Heart left ventricle (tissue), 16 donors: Measurements from ENCODE around the gene SDE2. TPM values are rescaled to one million over a fixed set of nuclear protein-coding genes. Genes with fewer than 3 reads are reported as not detected.
"Not testable (repeated sequence)": the region's sequence is repeated elsewhere in the genome, so short reads cannot be mapped to it uniquely, and the experiment has no call there.

Source experiments
- ATAC-seq, 4 donors: fragments of 200-7000 bp; cut with Tn5 transposase; one replicate each; pipeline ENCODE4 v1.9.1; 2020 to 2022; ENCODE audit warnings: moderate library complexity in 4 of 4, mild to moderate bottlenecking in 3 of 4, moderate number of reproducible peaks in 1 of 4
- DNase-seq, 5 donors: peaks; one replicate each; pipeline ENCODE4 v3.0.0-alpha.2; 2020
- H3K27ac ChIP-seq, 12 donors: fragments of 200-600 bp; sonication (generic) in 4 of 12; one replicate each; pipeline versions ENCODE4 v1.5.0 to v1.8.0; 2016 to 2022; ENCODE audit warnings: mild to moderate bottlenecking in 2 of 12
- H3K27me3 ChIP-seq, 9 donors: fragments of 200-600 bp; sonication (generic) in 2 of 9; one replicate each; pipeline versions ENCODE4 v1.5.1 to v1.8.0; 2016 to 2022; ENCODE audit warnings: mild to moderate bottlenecking in 3 of 9
- H3K36me3 ChIP-seq, 9 donors: fragments of 200-600 bp; sonication (generic) in 2 of 9; one replicate each; pipeline versions ENCODE4 v1.5.0 to v1.8.0; 2018 to 2022; ENCODE audit warnings: mild to moderate bottlenecking in 2 of 9
- H3K4me1 ChIP-seq, 12 donors: fragments of 200-600 bp; sonication (generic) in 4 of 12; one replicate each; pipeline versions ENCODE4 v1.5.0 to v1.8.0; 2016 to 2022; ENCODE audit warnings: mild to moderate bottlenecking in 3 of 12
- H3K4me3 ChIP-seq, 12 donors: fragments of 200-600 bp; sonication (generic) in 4 of 12; one replicate each; pipeline versions ENCODE4 v1.5.0 to v1.8.0; 2017 to 2022; ENCODE audit warnings: mild to moderate bottlenecking in 9 of 12, moderate library complexity in 4 of 12
- H3K9me3 ChIP-seq, 12 donors: fragments of 200-600 bp; sonication (generic) in 4 of 12; one replicate each; pipeline versions ENCODE4 v1.5.0 to v1.8.0; 2016 to 2022; ENCODE audit warnings: mild to moderate bottlenecking in 1 of 12
- POLR2A ChIP-seq, 2 donors: fragments of 450-650 bp; IDR thresholded peaks; one replicate each; pipeline ENCODE4 v1.6.1; 2017; ENCODE audit warnings: antibody characterized with exemption in 2 of 2, mild to moderate bottlenecking in 2 of 2, moderate library complexity in 2 of 2
- WGBS, 4 donors: extraction: QIAGEN DNeasy Blood & Tissue Kit in 2 of 4; methylation state at CpG; one replicate each; pipeline versions ENCODE4 v1.1.5 to v1.1.7; 2013 to 2018; 5-methylcytosine and 5-hydroxymethylcytosine counted together
- intact Hi-C, 10 donors: fragments of 100-400 bp; cut with DNase I; formaldehyde crosslinking; loops; one replicate each; pipeline versions ENCODE4 v1.11.1 to v1.14.2; 2022
- polyA plus RNA-seq, 2 donors: library from polyadenylated mRNA; stranded (reverse); fragments of 200-250 nt; gene quantifications; one replicate each; pipeline ENCODE4 v1.2.3, GENCODE V29; 2013
- total RNA-seq, 9 donors: library from RNA; depleted of rRNA in 2 of 9; stranded (reverse); fragments of >200 nt in 2 of 9; fragmentation: NEBNext Ultra II Directional in 3 of 9; extraction: Animal tissue kit (Norgen Biotek cat#: 25700) in 3 of 9; gene quantifications; one replicate each; pipeline versions ENCODE4 v1.1.0 to v1.2.4, GENCODE V29; 2016 to 2023
- TF ChIP-seq, protein P1 (sequence below), 12 donors: fragments of 200-600 bp; sonication (generic) in 4 of 12; IDR thresholded peaks; one replicate each; pipeline versions ENCODE4 v1.5.0 to v1.8.0; 2018 to 2022; ENCODE audit warnings: antibody characterized with exemption in 12 of 12, mild to moderate bottlenecking in 5 of 12
- donor health status: ischemic (EF 13 %, LVEDD 7.1; RV severe dilation, severe dysfunction).
- donor health status: healthy with polysubstance abuse.
- donor health status: DM: no; HTN: yes; CAD: no.
- donor health status: DM: no; HTN: no; CAD: no.
- donor health status: ischemic (EF 25% LVEDD 6.9; RV normal size, moderate dysfunction).
- donor health status: ischemic (EF 25% LVEDD 5.7; RV mildly dilated, moderate dysfunction).
- donor health status: healthy.
- donor health status: DM: yes; HTN: yes; CAD: no.
- donor health status: ischemic (EF 35%, LVEDD 5.7; RV mildly dilated, moderate dysfunction).
- donor health status: nonischemic (EF 11% LVEDD 7.7; RV severe dilation, severe dysfunction).
- donor health status: DM: yes; HTN: yes; CAD: no.
- donor health status: PGD.
- donor health status: ischemic (EF 29% LVEDD 5.4; RV normal size, mild dysfunction).
- donor health status: nonischemic (EF 23%, LVEDD 6.1; RV moderate dilation, normal function).

SDE2 gene
- total and polyA plus RNA-seq, 11 donors, result 3.7 to 16.4 (median 12.6) TPM

DNA sequence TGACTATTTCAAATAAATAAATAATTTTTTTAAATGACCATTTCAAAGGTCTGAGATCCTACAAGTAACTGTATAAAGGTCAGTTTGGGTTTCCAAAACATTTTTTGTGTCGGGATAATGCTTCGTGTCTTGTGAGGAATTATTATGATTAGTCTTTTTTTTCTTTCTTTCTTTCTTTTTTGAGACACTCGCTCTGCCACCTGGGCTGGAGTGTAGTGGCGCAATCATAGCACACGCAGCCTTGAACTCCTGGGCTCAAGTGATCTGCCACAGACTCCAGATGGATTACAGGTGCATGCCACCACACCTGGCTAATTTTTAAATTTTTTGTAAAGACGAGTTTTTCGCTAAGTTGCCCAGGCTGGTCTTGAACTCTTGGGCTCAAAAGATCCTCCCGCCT, 1.9 kb upstream of the SDE2 start:
- Histone ChIP-seq H3K4me3 (no peak overlapping the region), H3K4me1 (peaks cover 4 to 64% (median 41%) of the 10 kb centered on the region in 12 donors), H3K36me3 (peaks cover 0 to 14% (median 0%) of the 10 kb centered on the region in 9 donors), H3K9me3 (no peaks in the 10 kb centered on the region), H3K27me3 (no peaks in the 10 kb centered on the region), H3K27ac (peak overlapping the region; percentile 9 to 99 (median 94))
- intact Hi-C loops, result loop anchor here in 2 of 10 donors (5.0 kb wide), 2 partner anchors 111 to 116 kb away; no protein-coding TSS in a partner anchor
- 94 to 98% (median 95%) methylated on average over 8 of the region's 8 CpGs for WGBS, 4 donors
- TF ChIP-seq, protein P1, sequence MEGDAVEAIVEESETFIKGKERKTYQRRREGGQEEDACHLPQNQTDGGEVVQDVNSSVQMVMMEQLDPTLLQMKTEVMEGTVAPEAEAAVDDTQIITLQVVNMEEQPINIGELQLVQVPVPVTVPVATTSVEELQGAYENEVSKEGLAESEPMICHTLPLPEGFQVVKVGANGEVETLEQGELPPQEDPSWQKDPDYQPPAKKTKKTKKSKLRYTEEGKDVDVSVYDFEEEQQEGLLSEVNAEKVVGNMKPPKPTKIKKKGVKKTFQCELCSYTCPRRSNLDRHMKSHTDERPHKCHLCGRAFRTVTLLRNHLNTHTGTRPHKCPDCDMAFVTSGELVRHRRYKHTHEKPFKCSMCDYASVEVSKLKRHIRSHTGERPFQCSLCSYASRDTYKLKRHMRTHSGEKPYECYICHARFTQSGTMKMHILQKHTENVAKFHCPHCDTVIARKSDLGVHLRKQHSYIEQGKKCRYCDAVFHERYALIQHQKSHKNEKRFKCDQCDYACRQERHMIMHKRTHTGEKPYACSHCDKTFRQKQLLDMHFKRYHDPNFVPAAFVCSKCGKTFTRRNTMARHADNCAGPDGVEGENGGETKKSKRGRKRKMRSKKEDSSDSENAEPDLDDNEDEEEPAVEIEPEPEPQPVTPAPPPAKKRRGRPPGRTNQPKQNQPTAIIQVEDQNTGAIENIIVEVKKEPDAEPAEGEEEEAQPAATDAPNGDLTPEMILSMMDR (IDR thresholded peaks at IDR 0.05), result no peak
- no peak for TF ChIP-seq POLR2A (IDR thresholded peaks at IDR 0.05)
- ATAC-seq (no peak), DNase-seq (no peak)

DNA sequence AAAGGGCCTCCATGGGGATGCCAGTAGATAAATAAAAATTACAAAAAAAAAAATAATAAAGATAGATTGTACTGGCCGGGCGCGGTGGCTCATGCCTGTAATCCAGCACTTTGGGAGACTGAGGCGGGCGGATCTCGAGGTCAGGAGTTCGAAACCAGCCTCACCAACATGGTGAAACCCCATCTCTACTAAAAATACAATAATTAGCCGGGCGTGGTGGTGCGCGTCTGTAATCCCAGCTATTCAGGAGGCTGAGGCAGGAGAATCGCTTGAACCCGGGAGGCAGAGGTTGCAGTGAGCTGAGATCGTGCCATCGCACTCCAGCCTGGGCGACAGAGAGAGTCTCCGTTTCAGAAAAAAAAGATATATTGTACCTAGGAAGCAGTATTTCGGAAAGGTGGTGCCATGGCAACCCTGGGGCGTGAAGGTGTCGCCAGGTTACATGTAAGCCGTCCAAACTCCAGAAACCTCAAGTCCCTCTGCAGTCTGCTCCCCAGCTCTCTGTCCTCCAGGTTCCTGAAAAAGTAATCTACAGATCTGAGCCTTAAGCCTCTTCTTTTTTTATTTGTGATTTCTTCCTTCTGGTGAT, 1.4 kb upstream of the SDE2 start:
- ATAC-seq, H3K27me3 ChIP-seq, DNase-seq, H3K9me3 ChIP-seq: not testable (repeated sequence)
- WGBS, 4 donors, result 94 to 95% (median 95%) methylated on average over 21 of the region's 21 CpGs
- intact Hi-C loops, result loop anchor here in 2 of 10 donors (5.0 kb wide), 2 partner anchors 112 to 117 kb away; no protein-coding TSS in a partner anchor
- Histone ChIP-seq H3K36me3 (peaks cover 0 to 19% (median 0%) of the 10 kb centered on the region in 9 donors), H3K4me1 (peaks cover 4 to 69% (median 45%) of the 10 kb centered on the region in 12 donors), H3K27ac (peak overlapping the region; percentile 84 to 99 (median 96)), H3K4me3 (peak overlapping the region in 2 of 12 donors; percentile 83 to 94)

DNA sequence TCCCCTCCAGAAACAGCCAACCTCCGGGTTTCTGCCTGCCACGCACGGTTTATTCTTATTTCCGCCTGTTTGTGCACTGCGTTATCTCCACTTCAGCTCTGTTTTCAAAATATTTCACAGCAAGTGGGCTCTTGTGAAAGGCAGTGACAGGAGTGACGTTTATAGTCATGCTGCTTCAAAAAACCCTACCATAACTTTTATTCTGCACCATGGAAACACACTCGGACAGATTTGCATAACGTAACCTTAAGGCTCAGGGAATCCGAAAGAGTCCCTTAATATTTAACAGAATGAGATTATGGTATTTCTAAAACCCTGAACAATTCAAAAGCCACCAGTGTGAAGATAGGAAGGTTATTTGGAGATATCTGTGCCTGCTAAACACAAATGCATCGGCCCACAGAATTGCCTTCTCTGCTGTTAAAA, 782 bp upstream of the SDE2 start:
- peak in 2 of 4 donors; percentile 0 to 2 for ATAC-seq
- H3K27me3 ChIP-seq, result no peaks in the 10 kb centered on the region
- DNase-seq, result no peak
- H3K27ac ChIP-seq, result peak overlapping the region; percentile 84 to 99 (median 96)
- H3K36me3 ChIP-seq, result peaks cover 0 to 26% (median 5%) of the 10 kb centered on the region in 9 donors
- WGBS, 4 donors, result 17 to 28% (median 22%) methylated on average over 10 of the region's 10 CpGs
- no peaks in the 10 kb centered on the region for H3K9me3 ChIP-seq
- TF ChIP-seq, protein P1 (IDR thresholded peaks at IDR 0.05), result no peak
- TF ChIP-seq POLR2A (IDR thresholded peaks at IDR 0.05), result no peak
- peaks cover 4 to 70% (median 45%) of the 10 kb centered on the region in 12 donors for H3K4me1 ChIP-seq
- H3K4me3 ChIP-seq, result peak overlapping the region in 11 of 12 donors; percentile 29 to 94 (median 89)
- intact Hi-C loops, result loop anchor here (1.0 to 10.0 kb wide), 9 partner anchors 62 to 122 kb away; partner anchors contain the start of gene H3-3A (in 5 of the 10)

DNA sequence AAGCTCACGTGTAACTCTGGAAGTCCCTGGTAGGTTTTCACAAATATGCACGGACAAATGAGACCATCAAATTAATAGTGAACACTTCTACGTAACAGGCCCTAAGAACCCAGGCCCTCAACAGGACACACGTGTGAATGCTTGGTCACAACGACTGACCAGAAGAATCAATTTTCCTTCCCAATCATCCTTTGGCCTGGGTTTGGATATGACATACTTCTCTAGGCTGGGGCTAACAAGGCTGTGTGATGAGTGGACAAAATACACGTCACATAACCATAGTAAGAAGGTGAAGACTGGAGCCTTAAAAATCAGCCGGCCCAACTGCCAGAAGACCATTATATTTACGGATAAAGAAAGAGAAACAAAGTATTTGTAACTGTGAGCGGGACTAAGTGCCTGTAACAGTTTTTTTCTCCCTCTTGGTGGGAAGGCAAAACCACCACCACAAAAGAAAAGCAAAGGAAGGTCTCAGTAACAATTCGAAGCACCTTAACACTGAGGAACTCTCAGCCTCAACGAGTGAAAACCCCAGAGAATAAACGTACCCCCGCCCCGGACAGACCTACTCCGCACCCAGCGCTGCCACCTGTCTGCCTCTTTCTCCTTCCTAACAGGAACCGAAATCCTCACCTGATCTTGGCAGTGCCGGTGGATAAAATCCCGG, 450 bp downstream of the SDE2 start:
- H3K9me3 ChIP-seq, result no peaks in the 10 kb centered on the region
- WGBS, 4 donors, result 0 to 1% (median 1%) methylated on average over 19 of the region's 19 CpGs
- TF ChIP-seq POLR2A (IDR thresholded peaks at IDR 0.05), result no peak
- TF ChIP-seq, protein P1 (IDR thresholded peaks at IDR 0.05), result no peak
- no peaks in the 10 kb centered on the region for H3K27me3 ChIP-seq
- intact Hi-C loops, result loop anchor here (1.0 to 10.0 kb wide), 8 partner anchors 64 to 124 kb away; partner anchors contain the start of gene H3-3A (in 5 of the 10)
- H3K36me3 ChIP-seq, result peaks cover 0 to 38% (median 16%) of the 10 kb centered on the region in 9 donors
- peak in 3 of 4 donors; percentile 0 to 24 (median 10) for ATAC-seq
- DNase-seq, result no peak
- H3K4me3 ChIP-seq, result peak overlapping the region; percentile 77 to 94 (median 86)
- H3K4me1 ChIP-seq, result peaks cover 4 to 70% (median 45%) of the 10 kb centered on the region in 12 donors
- H3K27ac ChIP-seq, result peak overlapping the region; percentile 82 to 99 (median 93)
